Colonic mucosa (tissue), 4 donors: ENCODE results near the gene FTCD. TPM values are rescaled to one million over a fixed set of nuclear protein-coding genes. Genes with fewer than 3 reads are reported as not detected.
"Not testable (repeated sequence)": the region's sequence is repeated elsewhere in the genome, so short reads cannot be mapped to it uniquely, and the experiment has no call there.

Experiments used
- DNase-seq: peaks from one replicate; pipeline ENCODE4 v3.0.0-alpha.2; 2020
- H3K27ac ChIP-seq: fragments of 200-600 bp; one replicate; pipeline ENCODE4 v1.8.0; 2021
- H3K27me3 ChIP-seq: fragments of 200-600 bp; one replicate; pipeline ENCODE4 v1.8.0; 2021
- H3K36me3 ChIP-seq: fragments of 200-600 bp; one replicate; pipeline ENCODE4 v1.8.0; 2021
- H3K4me1 ChIP-seq: fragments of 200-600 bp; one replicate; pipeline ENCODE4 v1.8.0; 2021; ENCODE audit warnings: mild to moderate bottlenecking
- H3K4me3 ChIP-seq: fragments of 200-600 bp; one replicate; pipeline ENCODE4 v1.8.0; 2021
- H3K9ac ChIP-seq, 2 donors: one replicate each; pipeline ENCODE4 v1.7.0; 2013; ENCODE audit warnings: control low read depth in 2 of 2, low read depth in 2 of 2, low read length in 2 of 2
- H3K9me3 ChIP-seq: fragments of 200-600 bp; one replicate; pipeline ENCODE4 v1.8.0; 2021
- intact Hi-C: fragments of 100-400 bp; cut with DNase I; formaldehyde crosslinking; loops from one replicate; pipeline ENCODE4 v1.14.1; 2022
- total RNA-seq, 2 donors: library from RNA; stranded (reverse); fragmentation: NEBNext Ultra II Directional in 1 of 2; extraction: Animal tissue kit (Norgen Biotek cat#: 25700) in 1 of 2; gene quantifications; one replicate each; pipeline ENCODE4 v1.2.1, GENCODE V29; 2021
- TF ChIP-seq, protein P1 (sequence below): fragments of 200-600 bp; IDR thresholded peaks from one replicate; pipeline ENCODE4 v1.8.0; 2022; ENCODE audit warnings: antibody characterized with exemption, mild to moderate bottlenecking
- donor health status: healthy.
- donor health status: DM: no; HTN: no; CAD: no.
- donor health status: DM: no; HTN: no; CAD: no.

FTCD gene
- total RNA-seq, 2 donors from 2014 or later = 0.45 to 4.2 TPM

DNA sequence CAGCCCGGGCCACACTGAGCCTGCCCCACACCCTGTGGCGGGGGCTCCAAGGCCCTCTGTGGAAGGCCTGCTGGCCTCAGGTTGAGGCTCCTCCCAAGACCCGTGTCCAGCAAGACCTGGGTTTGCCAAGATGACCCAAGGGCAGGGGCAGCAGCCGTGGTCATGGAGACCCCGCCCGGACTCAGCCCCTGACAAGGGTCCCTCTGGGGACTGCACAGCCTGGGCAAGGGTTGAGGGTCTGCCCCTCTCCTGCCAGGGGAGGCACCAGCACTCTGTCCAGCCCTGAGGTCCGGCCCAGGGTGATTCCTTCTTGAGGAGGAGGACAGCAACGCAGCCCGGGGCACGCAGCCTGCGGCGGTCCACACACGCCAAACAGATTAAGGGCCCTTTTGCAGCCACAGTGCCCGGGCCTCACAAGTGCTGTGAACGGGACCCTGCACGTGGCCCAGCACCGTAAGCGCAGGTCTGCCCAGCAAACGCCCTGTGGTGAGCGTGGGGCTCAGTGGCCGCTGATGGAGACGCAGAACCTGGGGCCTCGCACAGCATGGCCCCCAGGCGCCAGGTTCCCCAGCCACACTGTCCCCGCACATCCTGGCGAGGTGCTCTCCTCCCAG, 25.5 kb upstream of the FTCD start:
- no peak for DNase-seq
- Histone ChIP-seq H3K4me1 (no peaks in the 10 kb centered on the region), H3K4me3 (no peak overlapping the region), H3K27me3 (no peaks in the 10 kb centered on the region), H3K9me3 (no peaks in the 10 kb centered on the region), H3K27ac (no peak overlapping the region), H3K9ac (no peak overlapping the region), H3K36me3 (no peaks in the 10 kb centered on the region)
- TF ChIP-seq, protein P1, sequence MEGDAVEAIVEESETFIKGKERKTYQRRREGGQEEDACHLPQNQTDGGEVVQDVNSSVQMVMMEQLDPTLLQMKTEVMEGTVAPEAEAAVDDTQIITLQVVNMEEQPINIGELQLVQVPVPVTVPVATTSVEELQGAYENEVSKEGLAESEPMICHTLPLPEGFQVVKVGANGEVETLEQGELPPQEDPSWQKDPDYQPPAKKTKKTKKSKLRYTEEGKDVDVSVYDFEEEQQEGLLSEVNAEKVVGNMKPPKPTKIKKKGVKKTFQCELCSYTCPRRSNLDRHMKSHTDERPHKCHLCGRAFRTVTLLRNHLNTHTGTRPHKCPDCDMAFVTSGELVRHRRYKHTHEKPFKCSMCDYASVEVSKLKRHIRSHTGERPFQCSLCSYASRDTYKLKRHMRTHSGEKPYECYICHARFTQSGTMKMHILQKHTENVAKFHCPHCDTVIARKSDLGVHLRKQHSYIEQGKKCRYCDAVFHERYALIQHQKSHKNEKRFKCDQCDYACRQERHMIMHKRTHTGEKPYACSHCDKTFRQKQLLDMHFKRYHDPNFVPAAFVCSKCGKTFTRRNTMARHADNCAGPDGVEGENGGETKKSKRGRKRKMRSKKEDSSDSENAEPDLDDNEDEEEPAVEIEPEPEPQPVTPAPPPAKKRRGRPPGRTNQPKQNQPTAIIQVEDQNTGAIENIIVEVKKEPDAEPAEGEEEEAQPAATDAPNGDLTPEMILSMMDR = no peak
- intact Hi-C loops = loop anchor here (5.0 kb wide), 1 partner anchor 51 kb away; no protein-coding TSS in a partner anchor

DNA sequence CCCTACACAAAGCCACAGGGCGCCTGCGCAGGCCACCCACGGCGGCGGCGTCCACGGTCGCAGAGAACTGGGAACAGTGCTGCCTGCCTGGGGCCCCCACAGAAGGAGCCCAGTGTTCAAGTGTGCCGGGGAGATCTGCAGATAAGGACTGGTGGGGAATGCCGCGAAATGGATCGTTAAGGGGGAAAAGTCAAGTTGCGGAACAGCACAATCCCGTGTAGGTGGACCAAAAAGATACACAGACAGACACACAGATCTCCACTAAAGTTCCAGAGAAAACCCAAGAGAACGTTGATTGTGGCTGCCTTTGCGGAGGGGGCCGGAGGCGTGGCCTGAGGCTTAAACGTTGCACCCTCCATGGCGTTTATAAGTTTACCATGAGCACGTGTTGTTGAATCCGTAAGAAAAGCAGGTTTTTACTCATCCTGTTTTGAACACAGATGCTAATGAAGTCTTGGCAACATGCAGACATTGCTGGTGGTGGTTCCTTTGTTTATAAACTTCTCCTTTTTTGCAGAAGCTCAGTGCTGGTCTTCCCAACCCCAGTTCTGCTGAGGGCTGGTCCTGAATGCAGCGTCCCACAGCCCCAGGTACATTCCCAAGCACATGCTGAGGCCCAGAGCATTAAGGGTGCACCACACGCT, 24.8 kb upstream of the FTCD start:
- Histone ChIP-seq H3K27me3 (no peaks in the 10 kb centered on the region), H3K4me1 (no peaks in the 10 kb centered on the region), H3K9ac (no peak overlapping the region), H3K27ac (no peak overlapping the region), H3K36me3 (no peaks in the 10 kb centered on the region), H3K9me3 (no peaks in the 10 kb centered on the region), H3K4me3 (no peak overlapping the region)
- intact Hi-C loops = loop anchor here (5.0 kb wide), 1 partner anchor 52 kb away; no protein-coding TSS in a partner anchor
- TF ChIP-seq, protein P1 = no peak
- peak; percentile 13 for DNase-seq

DNA sequence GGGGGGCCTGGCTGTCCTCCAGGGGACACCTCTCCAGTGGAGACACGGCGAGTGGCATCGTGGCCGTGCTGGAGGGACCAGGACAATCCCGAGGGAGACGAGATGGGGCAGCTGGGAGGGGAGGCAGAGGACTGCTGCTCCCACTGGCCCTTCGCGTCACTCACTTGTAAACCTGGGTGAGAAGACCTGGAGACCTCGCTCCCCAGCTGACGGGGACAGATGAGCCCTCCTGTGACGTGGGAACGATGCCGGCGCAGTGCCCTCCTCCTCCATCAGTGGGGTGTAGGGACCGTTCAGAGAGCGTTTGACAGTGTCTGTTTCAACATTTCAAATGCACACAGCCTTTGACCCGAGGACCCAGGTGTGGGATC, 24.3 kb upstream of the FTCD start:
- H3K4me1 ChIP-seq = no peaks in the 10 kb centered on the region
- no peaks in the 10 kb centered on the region for H3K9me3 ChIP-seq
- no peak overlapping the region for H3K27ac ChIP-seq
- intact Hi-C loops = loop anchor here (5.0 kb wide), 1 partner anchor 53 kb away; no protein-coding TSS in a partner anchor
- no peak for DNase-seq
- H3K36me3 ChIP-seq = no peaks in the 10 kb centered on the region
- H3K4me3 ChIP-seq = no peak overlapping the region
- no peaks in the 10 kb centered on the region for H3K27me3 ChIP-seq
- H3K9ac ChIP-seq = no peak overlapping the region
- TF ChIP-seq, protein P1 = no peak

DNA sequence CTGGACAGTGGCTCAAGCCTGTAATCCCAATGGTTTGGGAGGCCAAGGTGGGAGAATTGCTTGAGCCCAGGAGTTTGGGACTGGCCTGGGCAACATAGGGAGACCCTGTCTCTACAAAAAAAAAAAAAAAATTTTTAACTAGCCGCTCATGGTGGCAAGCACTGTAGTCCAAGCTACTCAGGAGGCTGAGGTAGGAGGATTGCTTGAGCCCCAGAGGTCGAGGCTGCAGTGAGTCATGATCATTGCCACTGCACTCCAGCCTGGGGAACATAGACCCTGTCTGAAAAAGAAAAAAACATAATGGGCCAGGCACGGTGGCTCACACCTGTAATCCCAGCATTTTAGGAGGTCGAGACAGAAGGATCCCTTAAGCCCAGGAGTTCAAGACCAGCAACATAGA, 23.6 kb upstream of the FTCD start:
- DNase-seq = no peak

DNA sequence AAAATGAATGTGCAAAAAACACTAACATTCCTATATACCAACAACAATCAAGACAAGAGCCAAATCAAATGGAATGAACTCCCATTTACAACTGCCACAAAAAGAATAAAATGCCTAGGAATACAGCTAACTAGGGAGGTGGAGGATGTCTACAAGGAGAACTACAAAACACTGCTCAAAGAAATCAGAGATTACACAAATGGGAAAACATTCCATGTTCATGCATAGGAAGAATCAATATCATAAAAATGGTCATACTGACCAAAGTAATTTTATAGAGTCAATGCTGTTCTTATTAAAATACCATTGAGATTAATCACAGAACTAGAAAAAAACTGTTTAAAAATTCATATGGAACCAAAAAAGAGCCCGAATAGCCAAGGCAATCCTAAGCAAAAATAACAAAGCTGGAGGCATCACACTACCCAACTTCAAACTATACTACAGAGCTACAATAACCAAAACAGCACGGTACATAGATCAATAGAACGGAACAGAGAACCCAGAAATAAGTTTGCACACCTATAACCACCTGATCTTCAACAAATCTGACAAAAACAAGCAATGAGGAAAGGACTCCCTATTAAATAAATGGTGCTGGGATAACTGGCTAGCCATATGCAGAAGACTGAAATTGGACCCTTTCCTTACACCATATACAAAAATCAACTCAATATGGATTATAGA, 21.2 kb upstream of the FTCD start:
- H3K27me3 ChIP-seq, DNase-seq, H3K4me3 ChIP-seq, H3K9me3 ChIP-seq, H3K4me1 ChIP-seq, H3K27ac ChIP-seq, H3K36me3 ChIP-seq, intact Hi-C loops, H3K9ac ChIP-seq: not testable (repeated sequence)

More for the DNA sequence above, 23.6 kb upstream of the FTCD start:
- no peaks in the 10 kb centered on the region for H3K4me1 ChIP-seq
- intact Hi-C loops = no loop called here
- H3K9ac ChIP-seq = no peak overlapping the region
- H3K36me3 ChIP-seq = no peaks in the 10 kb centered on the region
- no peaks in the 10 kb centered on the region for H3K9me3 ChIP-seq
- H3K27me3 ChIP-seq = no peaks in the 10 kb centered on the region
- TF ChIP-seq, protein P1 = no peak
- no peak overlapping the region for H3K4me3 ChIP-seq
- no peak overlapping the region for H3K27ac ChIP-seq
